ENCODE measurements around the gene USP28.
A peak's percentile ranks its signal among the peaks of the same experiment; 100 is the strongest.
"Not testable (repeated sequence)": the region's sequence is repeated elsewhere in the genome, so short reads cannot be mapped to it uniquely, and the experiment has no call there.

USP28 gene, protein sequence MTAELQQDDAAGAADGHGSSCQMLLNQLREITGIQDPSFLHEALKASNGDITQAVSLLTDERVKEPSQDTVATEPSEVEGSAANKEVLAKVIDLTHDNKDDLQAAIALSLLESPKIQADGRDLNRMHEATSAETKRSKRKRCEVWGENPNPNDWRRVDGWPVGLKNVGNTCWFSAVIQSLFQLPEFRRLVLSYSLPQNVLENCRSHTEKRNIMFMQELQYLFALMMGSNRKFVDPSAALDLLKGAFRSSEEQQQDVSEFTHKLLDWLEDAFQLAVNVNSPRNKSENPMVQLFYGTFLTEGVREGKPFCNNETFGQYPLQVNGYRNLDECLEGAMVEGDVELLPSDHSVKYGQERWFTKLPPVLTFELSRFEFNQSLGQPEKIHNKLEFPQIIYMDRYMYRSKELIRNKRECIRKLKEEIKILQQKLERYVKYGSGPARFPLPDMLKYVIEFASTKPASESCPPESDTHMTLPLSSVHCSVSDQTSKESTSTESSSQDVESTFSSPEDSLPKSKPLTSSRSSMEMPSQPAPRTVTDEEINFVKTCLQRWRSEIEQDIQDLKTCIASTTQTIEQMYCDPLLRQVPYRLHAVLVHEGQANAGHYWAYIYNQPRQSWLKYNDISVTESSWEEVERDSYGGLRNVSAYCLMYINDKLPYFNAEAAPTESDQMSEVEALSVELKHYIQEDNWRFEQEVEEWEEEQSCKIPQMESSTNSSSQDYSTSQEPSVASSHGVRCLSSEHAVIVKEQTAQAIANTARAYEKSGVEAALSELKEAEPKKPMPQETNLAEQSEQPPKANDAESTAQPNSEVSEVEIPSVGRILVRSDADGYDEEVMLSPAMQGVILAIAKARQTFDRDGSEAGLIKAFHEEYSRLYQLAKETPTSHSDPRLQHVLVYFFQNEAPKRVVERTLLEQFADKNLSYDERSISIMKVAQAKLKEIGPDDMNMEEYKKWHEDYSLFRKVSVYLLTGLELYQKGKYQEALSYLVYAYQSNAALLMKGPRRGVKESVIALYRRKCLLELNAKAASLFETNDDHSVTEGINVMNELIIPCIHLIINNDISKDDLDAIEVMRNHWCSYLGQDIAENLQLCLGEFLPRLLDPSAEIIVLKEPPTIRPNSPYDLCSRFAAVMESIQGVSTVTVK

DNA sequence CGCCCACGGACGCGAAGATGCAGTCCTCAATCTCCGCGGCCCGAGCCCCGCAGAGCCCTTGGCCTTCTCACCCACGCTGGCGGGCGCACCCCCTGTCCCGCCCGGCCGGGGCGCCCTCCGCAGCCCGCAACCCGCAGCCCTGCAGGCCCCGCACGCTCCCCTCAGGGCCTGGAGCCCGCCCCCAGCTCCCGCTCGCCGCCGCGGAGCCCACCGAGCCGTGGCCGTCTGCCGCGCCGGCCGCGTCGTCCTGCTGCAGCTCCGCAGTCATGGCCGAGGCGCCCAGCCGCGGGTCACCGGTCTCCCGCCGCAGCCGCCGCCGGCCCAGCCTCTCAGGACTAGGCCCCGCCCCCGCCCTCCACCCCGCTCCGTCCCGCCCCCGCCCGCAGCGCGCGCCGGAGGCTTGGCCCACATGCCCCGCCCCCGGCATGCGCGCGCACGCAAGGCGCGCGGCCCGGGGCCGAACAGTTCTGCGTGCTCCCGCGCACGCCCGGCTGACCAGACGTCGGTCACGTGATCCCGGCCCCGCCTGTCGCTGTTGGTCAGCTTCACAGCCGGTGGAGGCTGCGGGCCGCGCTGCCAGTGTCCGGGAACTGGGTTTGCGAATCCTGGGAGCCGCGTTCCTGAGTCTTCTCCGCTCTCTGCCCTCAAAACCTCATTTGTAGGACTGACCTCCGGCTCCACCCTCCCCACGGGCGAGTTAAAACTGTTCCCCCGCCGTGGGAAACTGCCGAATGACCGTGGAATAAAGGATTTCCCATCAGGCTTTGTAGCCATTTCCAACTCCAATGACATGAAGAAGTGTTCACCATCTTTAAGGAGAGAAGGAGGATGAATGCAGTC lies at the start of gene USP28:
USP28 (minus strand) TSS at position 339 of the 840 bp plus-strand sequence; CDS start at position 268, 71 bp downstream.
- ATAC-seq, result peak; percentile 76 to 79

DNA sequence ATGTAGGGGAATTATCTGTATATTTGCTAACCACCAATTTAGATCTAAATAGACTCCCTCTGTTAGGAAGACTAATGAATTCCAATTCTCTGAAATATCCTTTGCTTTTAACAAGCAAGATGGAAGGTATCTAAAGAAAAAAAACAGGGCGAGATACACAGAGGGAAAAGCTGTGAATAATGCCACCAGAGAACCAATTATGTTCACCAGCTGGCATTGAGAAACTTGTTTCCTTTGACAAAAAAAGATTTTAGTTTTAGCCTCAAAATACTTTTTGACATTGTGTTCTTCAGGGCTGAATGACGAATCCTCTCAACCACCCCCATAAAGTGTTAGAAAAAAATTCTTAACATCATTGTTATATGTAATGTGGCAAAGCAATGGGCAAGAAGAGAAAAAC lies 48.2 kb upstream of the USP28 start:
- no peak for ATAC-seq

DNA sequence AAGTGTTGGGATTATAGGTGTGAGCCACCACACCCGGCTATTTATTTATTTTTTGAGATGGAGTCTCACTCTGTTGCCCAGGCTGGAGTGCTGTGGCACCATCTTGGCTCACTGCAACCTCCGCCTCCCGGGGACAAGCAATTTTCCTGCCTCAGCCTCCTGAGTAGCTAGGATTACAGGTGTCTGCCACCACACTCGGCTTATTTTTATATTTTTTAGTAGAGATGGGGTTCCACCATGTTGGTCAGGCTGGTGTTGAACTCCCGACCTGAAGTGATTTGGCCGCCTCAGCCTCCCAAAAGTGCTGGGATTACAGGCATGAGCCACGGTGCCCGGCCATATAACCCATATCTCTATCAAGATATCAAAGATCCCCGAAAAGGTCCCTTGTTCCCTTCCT lies 36.1 kb upstream of the USP28 start:
- not testable (repeated sequence) for ATAC-seq

DNA sequence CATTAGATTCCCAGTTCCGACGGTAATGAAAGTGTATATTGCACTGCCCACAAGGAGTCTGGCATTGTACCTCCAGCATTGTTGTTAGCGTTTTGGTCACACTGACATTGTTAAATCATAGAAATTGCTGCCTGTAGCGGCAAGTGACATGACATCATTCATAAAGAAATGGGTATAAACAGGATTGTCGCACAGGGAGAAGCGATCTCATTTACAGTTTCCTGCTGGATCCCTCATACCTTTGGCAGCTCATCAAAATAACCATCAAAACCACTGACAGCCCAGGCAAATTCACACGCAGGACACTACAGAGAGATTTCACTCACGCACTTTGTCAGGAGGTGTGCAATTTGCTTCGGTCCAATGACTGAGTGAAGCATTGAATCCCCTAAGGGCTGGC lies 32.7 kb upstream of the USP28 start:
- ATAC-seq, result no peak

DNA sequence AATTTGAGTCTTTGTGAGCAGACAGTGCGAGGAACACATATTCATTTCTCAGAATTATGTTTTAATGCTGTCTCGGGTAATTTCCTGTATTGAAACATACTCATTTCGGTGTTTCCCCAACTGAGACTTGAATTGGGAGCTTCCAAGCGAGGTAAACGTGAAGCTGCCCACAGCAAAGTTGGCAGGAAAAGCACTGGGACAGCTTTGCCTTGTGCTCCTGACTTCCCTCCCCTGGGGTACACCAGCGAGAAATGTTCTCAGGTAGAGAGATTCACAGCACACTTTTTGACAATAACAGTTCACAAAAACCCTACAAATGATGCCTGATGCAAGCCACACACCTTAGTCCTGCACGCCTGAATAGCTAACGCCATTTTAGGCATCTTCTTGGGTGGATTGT lies 32.3 kb upstream of the USP28 start:
- no peak for ATAC-seq

DNA sequence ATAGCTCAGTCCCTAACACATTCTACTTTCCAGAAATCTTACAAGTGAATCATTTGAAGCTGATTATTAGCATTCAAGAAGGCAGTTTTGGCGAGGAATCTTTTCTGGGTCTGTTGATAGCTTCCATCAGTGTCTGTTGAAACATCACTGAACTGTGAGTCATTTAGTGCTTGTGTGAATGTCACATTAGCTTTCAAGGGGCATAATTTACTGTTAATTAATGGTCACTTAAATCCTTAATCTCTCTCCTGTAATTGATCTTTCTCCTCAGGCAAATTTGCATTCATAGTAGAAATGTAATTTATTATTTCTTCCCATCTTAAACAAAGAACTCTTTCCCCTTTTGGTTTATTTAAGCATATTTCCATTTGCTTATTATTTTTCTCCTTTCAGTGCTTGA lies 31.8 kb upstream of the USP28 start:
- ATAC-seq, result no peak

DNA sequence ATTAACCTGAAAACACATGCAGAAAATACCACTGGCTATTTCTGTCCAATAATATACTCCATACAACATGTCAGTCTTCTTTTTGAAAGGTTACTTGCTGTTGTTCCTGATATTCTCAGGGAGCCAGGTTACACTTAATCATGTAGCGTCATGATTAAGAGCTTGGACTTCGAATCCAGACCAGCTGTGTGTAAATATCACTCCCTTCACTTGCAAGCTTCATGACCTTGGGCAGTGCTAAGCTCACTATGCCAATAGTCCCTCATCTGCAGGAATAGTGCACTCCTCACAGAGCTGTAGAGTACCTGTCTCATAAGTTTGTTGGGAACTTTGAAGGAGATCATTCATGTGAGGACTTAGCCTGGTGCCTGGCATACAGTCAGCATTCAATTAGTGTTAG lies 31.1 kb upstream of the USP28 start:
- no peak for ATAC-seq

DNA sequence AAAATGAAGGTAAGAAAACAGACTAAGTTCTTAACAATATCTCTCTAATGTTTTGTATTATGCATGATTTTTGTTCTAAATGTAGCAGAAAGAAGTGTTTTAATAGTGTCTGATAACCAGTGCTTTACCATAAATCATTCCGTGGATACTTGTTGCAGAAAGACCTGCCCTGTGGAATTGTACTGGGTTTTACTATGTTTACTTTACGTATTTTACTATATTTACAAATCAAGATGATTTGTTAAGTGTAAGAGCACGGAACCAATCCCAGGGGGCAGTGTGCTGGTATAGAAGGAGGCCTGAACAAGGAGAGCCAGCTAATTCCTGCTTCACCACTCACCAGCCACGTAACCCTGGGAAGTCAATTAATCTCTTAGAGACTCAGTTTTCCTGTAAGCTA lies 30.7 kb upstream of the USP28 start:
- ATAC-seq, result no peak

DNA sequence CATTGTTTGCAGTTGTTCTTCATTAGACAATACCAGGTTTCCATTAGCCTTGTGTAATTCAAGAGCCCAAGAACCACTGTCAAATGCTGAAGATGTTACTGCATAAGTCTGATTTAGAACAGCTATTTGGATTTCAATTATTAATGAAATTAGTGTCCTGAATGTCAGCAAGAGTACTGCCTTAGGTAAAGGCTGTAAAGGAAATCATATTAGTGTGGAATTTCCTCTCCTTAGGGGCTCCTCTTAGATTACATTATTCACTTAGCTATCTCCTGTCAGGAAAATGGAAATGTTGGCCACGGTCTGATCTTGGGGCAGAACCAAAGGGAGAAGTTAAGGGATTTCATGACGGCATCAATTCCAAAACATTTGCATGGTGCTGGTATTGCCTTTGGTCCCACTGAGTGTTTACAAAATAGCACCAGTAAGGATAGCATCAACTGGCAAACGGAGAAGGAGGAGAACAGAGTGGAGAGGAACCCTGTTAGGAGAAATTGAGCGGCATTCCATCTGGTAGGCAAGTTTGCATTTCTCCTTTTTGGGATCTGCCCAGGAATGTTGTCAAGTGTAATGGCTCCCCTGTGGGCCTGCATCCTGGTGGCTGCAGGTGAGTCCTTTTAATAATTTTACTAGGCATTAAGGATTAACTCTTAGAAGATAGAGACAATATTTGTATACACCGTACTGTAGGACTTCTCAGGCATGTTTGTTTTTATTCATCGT lies 29.2 kb upstream of the USP28 start, which contains the start of gene HTR3B:
HTR3B (plus strand) TSS at position 418 of the 723 bp plus-strand sequence; CDS start at position 556, 138 bp downstream.
- no peak for ATAC-seq

DNA sequence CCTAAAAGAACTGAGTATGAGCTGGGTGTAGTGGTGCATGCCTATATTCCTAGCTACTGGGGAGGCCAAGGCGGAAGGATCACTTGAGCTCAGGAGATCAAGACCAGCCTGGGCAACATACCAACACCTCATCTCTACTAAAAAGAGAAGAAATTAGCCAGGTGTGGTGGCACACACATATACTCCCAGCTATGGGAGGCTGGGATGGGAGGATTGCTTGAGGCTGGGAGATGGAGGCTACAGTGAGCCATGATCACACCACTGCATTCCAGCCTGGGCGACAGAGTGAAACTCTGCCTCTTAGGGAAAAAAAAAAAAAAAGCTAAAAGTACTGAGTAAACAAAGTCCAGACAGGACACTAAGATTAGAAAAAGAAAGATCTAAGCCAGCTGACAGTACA lies 25.8 kb upstream of the USP28 start:
- ATAC-seq, result no peak

DNA sequence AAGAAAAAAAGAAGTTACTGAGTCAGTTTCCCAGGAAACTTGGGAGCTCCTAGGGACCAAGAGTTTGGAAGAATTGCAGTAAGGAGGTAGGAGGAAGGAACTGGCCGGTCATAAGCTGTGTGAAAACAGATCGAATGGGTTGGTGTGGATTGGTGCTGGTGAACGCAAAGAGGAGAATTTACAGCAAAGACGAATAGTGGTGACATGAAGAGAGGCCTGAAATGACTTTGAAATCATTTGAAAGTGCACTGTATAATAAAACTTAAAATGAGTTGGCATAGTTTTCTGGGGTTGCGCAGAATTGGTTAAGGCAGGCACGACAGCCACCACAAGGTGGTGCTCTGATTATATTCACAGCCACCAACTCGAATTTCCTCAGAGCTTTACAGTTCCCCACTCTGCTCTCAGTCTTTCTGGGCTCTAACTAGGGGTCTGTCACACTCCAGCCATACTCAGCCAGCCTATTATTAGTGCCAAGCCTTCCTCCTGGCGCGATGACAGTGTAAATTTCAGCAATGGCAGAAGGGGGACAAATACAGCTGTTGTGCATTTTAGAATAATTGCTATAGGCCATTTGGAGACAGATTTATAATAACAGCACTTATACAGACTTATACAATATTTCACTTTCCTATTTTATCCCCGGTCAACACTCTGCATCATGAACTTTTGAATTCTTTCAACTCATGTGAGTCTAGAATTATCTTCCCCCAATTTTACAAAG lies 20.9 kb upstream of the USP28 start:
- ATAC-seq, result peak in 1 of 2 donors; percentile 41

DNA sequence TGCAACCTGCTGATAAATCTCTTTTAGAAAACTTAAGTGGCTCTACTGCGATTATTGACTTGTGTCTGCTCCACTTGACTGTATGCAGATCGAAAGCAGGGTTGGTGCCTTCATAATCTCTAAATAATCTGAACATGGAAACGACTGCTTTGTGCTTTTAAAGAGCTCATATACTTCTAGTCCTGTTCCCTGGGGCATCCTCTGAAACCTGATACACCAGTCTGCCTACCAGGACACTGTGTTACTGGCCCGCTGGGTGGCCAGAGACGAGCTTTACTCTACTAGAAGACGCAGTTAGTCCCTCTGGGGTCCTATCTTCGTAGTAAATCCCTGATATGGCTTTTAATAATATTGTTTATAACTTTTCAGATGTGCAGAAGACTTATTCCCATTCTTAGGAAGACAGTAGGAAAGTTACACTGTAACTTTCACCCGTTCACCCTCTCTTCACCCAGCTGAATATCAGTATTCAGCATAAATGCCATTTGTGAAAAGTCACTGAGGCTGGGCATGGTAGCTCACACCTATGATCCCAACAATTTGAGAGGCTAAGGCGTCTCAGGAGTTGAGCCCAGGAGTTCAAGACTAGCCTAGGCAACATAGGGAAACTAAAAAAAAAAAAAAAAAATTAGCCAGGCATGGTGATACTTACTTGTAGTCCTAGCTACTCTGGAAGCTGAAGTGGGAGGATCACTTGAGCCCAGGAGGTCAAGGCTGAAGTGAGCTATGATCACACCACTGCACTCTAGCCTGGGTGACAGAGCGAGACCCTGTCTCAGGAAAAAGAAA lies 20.2 kb upstream of the USP28 start:
- no peak for ATAC-seq

DNA sequence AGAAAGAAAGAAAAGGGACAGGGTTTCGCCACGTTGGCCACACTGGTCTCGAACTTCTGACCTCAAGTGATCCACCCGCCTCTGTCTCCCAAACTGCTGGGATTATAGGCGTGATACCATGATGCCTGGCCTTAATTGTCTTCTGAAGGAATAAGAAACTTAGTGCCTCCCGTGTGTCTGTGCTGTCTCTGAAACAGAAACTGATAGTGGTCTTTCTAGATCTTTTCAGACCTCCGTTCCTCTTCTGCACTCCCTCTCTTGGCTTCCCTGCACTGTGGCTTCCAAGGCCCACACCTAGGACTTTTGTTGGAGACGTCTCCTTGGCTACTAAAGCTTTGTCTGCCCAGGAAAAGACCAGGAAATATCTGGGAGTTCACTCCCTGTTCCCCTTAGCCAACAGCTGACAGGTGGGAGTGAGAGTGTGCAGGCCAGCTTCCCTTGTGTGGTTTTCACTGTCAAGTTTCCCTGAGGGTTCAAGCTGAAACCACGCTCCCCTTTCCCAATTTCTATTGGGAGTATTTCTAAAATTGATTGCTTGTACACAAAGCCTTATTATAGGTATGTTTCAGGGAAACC lies 19.1 kb upstream of the USP28 start:
- ATAC-seq, result no peak

DNA sequence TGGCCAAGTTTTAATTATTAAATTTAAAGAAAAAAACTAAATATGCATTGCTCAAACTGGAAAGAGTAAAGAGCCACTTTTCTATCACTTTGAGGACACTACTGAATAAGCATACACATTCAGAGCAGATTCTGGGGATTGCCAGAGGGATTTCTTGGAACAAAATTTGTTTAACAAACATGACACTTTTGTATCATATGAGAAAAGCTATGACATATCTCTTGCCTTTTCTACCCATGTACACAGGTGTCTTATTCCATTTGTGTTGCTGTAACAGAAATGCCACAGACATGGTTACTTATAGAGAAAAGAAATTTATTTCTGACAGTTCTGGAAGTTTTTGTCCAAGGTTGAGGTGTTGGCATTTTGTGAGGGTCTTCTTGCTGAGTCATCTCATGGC lies 13.5 kb upstream of the USP28 start:
- no peak for ATAC-seq

DNA sequence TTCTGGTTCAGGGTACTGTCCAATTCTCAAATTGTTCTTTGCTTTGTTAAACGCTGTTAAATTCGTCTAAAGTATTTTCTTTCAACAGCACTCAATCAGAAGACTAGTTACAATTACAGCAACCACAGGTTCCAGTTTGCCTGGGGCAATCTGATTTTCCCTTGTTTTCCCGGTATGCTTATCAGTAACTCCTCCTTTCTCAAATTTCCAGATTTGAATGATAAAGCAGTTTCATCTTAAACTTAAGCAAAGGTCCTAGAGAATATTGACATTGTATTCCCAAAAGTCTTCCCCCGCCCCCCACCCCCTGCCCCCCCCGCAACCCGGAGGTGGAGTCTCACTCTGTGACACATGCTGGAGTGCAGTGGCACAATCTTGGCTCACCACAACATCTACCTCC lies 10.5 kb upstream of the USP28 start:
- no peak for ATAC-seq

DNA sequence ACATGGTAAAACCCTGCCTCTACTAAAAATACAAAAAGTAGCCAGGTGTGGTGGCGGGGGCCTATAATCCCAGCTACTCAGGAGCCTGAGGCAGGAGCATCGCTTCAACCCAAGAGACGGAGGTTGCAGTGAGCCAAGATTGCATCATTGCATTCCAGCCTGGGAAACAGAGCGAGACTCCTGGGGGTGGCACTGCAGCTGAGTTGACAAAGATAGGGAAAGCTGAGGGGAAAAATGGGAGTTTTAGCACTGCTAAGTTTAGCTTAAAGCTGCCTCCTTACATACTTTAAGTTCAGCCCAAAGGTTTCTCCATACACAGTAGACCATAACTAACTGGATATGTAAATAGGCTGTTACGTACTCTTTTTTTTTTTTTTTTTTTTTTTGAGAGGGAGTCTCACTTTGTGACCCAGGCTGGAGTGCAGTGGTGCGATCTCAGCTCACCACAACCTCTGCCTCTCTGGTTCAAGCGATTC lies 9.0 kb upstream of the USP28 start:
- ATAC-seq, result no peak

DNA sequence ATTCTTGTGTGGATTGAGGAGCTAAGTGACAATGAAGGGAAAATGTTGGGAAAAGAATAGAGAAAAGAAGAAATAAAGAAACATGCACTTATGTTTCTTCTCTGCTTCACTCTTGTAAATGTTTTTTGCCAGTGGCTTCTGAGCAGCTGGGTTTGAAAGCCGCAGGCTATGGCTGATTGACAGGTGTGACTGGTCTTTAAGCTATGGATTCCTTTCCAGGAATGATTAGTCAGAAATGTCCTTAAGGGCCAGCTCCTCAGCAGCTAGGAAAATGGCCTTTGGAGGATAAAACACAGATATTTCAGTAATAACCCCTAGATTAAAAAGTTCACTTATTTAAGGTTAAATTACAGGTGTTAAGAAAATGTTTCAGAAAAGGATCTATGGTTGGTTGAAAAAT lies 6.5 kb upstream of the USP28 start:
- no peak for ATAC-seq

DNA sequence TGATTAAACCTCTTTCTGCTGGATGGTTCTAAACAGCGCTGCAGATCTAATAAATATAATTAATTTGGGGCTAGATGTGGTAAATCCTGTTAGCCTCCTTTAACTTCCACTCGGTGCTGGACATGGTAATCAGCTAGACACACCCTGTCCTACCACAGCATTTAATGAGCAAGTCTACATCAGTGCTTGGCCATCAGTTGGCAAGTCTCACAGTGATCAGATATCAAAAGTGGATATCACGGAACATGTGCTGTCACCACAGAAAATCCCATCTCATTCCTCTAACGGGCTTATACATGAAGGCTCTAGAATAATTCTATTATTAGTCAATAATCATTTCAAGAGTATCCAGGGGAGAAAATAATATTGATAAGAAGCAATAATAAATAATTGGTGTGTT lies 5.6 kb upstream of the USP28 start:
- no peak for ATAC-seq

DNA sequence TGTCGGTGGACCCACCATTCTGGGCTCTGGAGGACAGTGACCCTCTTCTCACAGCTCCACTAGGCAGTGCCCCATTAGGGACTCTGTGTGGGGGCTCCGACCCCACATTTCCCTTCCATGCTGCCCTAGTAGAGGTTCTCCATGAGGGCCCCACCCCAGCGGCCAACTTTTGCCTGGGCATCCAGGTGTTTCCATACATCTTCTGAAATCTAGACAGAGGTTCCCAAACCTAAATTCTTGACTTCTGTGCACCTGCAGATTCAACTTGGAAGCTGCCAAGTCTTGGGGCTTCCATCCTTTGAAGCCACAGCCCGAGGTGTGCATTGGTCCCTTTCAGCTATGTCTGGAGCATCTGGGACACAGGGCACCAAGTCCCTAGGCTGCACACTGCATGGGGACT lies 4.1 kb upstream of the USP28 start:
- not testable (repeated sequence) for ATAC-seq

DNA sequence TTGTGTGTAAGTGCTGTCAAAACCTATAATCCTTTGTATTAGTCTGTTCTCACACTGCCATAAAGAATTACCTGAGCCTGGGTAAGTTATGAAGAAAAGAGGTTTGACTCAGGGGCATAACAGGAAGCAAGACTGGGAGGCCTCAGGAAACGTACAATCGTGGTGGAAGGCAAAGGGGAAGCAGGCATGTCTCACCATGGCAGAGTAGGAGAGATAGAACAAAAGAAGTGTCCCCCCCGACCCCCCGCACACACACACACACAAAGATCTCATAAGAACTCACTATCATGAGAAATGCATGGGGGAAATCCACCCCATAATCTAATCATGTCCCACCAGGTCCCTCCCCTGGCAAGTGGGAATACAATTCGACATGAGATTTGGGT lies 2.3 kb upstream of the USP28 start:
- no peak for ATAC-seq

Measured in activated CD4-positive, CD25-positive, alpha-beta regulatory T cell treated with anti-CD3 and anti-CD28 coated beads, Interleukin-2, amount 50 U/mL, for 24 hours (primary cell).